CD4-positive, alpha-beta T cell treated with Interleukin-6 at 100 ng/mL for 8 hours (primary cell): ENCODE measurements around the gene TTLL9.

Experiments
- DNase-seq: peaks from one replicate; pipeline ENCODE4 v3.0.0-alpha.2; 2020; ENCODE audit warnings: mixed read lengths, low spot score

TTLL9 gene

GRCh38 chr20:31984981-31985471 is 114.6 kb downstream of the TTLL9 start:
- no peak for DNase-seq

- DNase-seq: no peak
These were observed 117.3 kb downstream of the TTLL9 start for GRCh38 chr20:31987744-31988143.

GRCh38 chr20:31988430-31989015 is 118.1 kb downstream of the TTLL9 start:
- DNase-seq: no peak

GRCh38 chr20:31989030-31989645 is 118.7 kb downstream of the TTLL9 start:
- no peak for DNase-seq

- no peak for DNase-seq
These were observed 120.4 kb downstream of the TTLL9 start for GRCh38 chr20:31990641-31991338.

- DNase-seq: no peak
These were observed 120.9 kb downstream of the TTLL9 start for GRCh38 chr20:31991339-31991705.

- no peak for DNase-seq
These were observed 121.7 kb downstream of the TTLL9 start for GRCh38 chr20:31992086-31992485.
